Esophagus mucosa (tissue), 1 donor: ENCODE measurements around the gene PLA2G2C. TPM values are rescaled to one million over a fixed set of nuclear protein-coding genes. Genes with fewer than 3 reads are reported as not detected.

Experiments used
- ATAC-seq: fragments of 200-7000 bp; cut with Tn5 transposase; one replicate; pipeline ENCODE4 v1.9.1; 2020
- total RNA-seq: library from RNA; stranded (reverse); gene quantifications from one replicate; pipeline ENCODE4 v1.2.4, GENCODE V29; 2023
- donor health status: DM: yes; HTN: yes; CAD: no.

Gene PLA2G2C
- total RNA-seq, 1 donor from 2014 or later, result 0.48 TPM

GRCh38 chr1:20207546-20207945 lies 21.2 kb upstream of the PLA2G2C start:
- peak; percentile 59 for ATAC-seq

DNA sequence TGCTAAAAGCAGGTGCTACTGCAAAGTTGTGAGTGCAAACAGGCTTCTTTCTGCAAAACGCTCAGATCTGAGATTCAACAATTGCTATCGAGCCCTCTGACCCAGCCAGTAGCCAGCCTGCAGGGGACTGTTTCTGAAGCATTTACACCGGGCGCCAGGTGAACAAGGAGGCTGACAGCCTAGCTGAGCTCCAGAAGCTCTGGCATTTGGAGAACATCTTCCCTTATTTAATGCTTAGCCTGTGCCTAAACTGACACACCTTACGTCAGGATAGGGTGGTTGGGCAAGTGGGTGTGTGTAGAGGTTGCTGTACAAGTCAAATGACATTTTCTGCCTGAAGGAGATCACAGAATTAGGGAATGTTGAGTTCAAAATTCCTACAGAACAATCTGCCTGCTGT lies 15.8 kb upstream of the PLA2G2C start:
- peak; percentile 33 for ATAC-seq

GRCh38 chr1:20200966-20201365 lies 14.6 kb upstream of the PLA2G2C start:
- ATAC-seq, result no peak

GRCh38 chr1:20199840-20200239 lies 13.5 kb upstream of the PLA2G2C start:
- ATAC-seq, result no peak

DNA sequence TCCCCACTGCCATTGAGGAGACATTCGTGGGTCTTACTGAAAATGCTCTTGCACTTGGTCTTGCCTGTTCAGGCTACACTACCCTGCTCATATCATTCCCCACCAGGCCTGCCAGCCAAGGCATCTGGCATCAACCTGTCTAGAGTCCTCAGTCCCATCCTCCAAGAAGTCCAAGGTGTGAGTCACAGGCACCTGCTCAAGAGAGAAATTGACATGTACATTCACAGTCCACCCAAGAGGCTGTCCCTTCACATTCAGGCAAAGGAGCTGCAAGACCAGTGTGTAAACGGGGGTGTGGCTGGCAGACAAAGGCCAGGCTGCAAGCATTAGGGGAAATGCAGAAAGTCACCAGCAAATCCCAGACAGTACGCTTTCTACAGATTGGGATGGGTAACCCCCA lies 13.1 kb upstream of the PLA2G2C start:
- peak; percentile 43 for ATAC-seq

- ATAC-seq, result no peak
Observed at GRCh38 chr1:20198918-20199317, 12.6 kb upstream of the PLA2G2C start.

- ATAC-seq, result no peak
Observed at GRCh38 chr1:20198296-20198695, 12.0 kb upstream of the PLA2G2C start.

GRCh38 chr1:20197329-20197791 lies 11.0 kb upstream of the PLA2G2C start:
- ATAC-seq, result no peak

GRCh38 chr1:20195462-20195780 lies 9.1 kb upstream of the PLA2G2C start:
- ATAC-seq, result no peak

GRCh38 chr1:20194757-20195461 lies 8.6 kb upstream of the PLA2G2C start:
- peak; percentile 66 for ATAC-seq

GRCh38 chr1:20194224-20194623 lies 7.9 kb upstream of the PLA2G2C start:
- peak; percentile 58 for ATAC-seq

DNA sequence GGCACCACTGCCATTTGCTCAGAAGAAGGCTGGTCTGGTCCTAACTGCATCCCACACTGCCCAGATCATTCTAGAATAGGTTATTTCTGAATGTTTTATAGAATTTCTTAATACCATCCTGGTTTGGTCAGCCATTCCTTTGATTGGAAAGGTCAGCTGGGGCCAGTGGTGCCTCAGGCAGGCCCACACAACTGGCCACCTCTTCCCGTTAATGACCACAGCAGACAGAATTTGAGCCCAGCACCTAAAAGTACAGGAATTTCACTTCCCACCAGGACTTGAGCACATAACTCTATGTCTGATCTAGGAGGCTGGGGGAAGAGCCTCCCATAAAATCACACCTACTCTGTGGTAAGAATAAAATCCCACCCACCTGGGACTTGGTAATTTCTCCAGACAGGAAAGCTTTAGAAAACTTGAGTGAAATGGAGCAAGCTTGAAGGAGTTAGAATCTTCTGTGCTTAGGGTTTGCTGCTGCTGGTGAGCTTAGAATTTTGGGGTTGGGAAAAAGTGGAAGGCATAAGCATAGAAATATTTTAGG lies 6.6 kb upstream of the PLA2G2C start:
- ATAC-seq, result no peak

GRCh38 chr1:20192364-20192763 lies 6.0 kb upstream of the PLA2G2C start:
- no peak for ATAC-seq

GRCh38 chr1:20191266-20191825 lies 5.0 kb upstream of the PLA2G2C start:
- no peak for ATAC-seq

DNA sequence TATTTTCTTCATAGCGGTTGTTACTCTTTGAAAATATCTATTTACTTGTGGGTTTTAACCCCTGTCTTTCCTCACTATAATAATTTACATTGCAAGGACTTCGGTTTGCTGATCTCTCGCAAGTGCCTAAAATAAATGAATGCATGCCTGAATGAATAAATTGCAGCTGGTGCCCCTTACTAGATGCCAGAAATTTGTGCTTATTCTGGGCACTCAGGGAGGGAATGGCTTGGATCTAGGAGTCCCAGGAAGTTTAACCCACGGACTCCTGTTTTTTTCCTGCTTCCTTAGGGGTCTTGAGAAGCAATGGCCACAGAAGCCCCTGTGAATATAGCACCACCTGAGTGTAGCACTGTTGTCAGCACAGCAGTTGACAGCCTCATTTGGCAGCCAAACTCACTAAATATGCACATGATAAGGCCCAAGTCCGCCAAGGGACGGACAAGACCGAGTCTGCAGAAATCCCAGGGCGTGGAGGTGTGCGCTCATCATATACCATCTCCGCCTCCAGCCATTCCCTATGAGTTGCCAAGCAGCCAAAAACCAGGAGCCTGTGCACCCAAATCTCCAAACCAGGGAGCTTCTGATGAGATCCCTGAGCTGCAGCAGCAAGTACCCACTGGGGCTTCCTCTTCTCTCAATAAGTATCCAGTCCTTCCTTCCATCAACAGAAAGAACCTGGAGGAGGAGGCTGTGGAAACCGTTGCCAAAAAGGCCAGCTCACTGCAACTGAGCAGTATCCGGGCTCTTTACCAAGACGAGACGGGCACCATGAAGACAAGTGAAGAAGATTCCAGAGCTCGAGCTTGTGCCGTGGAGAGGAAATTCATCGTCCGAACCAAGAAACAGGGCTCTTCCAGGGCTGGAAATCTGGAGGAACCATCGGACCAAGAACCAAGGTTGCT lies 4.2 kb upstream of the PLA2G2C start:
- no peak for ATAC-seq

DNA sequence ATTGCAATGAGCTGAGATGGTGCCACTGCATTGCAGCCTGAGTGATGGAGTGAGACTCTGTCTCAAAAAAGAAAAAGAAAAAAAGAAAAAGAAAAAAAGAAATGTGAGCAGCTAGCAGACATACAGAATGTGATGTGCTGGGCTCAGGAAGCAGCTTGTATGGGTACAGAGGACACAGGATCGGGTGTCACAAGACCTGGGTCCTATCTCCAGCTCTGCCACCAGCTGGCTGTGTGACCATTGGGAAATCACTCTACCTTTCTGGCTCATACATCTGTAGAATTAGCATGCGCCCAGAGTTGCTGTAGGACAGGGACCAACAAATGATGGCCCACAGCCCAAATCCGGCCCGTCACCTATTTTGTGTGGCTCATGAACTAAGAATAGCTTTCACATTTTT lies 3.3 kb upstream of the PLA2G2C start:
- no peak for ATAC-seq

DNA sequence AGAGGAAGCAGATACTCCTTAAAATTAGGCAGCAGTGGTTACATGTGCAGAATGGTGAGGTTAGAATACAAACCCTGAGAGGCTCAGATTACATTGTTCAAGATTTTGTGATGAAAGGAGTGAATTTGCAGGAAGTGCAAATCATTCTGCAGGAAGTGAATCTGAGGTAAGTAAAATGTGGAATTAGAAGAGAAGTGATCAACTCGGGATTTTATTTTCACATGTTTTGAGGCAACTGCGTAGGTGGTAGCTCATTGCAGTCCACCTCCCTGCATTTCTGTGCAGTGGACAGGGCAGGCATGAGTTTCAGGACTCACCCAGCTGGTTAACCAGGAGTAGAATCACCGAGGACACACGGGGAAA lies 2.1 kb upstream of the PLA2G2C start:
- ATAC-seq, result no peak

DNA sequence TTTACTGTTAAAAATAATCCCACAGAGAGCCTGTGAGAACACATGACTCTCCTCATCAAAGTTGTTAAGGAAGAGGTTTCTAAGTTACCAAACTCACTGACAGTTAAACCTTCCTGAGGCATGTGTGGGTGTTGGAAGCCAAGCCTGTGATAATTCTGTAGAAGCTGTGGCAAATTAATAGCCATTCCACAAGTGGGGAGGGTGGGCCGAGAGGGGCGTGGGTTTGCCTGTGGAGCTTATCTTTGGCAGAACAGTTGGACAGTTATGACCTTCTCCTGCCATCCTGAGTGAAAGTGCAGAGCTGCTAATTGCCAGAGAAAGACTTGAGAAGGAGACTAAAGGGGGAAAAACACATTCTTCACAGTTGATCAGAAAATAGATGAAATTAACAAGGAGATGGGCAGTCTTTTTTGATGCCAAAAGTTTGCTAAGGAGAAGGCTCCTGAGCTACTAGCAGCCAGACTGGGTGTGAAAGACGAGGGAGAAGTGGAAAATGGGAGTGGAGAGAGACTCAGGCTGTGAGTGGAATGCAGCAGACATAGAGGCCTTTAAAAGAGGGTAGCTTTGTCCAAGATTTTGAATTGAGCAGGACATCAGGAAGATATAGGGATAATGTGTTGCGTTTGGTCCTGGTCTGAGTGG lies 1.6 kb upstream of the PLA2G2C start:
- no peak for ATAC-seq

- ATAC-seq, result peak; percentile 71
Observed at GRCh38 chr1:20187103-20187812, 940 bp upstream of the PLA2G2C start.

DNA sequence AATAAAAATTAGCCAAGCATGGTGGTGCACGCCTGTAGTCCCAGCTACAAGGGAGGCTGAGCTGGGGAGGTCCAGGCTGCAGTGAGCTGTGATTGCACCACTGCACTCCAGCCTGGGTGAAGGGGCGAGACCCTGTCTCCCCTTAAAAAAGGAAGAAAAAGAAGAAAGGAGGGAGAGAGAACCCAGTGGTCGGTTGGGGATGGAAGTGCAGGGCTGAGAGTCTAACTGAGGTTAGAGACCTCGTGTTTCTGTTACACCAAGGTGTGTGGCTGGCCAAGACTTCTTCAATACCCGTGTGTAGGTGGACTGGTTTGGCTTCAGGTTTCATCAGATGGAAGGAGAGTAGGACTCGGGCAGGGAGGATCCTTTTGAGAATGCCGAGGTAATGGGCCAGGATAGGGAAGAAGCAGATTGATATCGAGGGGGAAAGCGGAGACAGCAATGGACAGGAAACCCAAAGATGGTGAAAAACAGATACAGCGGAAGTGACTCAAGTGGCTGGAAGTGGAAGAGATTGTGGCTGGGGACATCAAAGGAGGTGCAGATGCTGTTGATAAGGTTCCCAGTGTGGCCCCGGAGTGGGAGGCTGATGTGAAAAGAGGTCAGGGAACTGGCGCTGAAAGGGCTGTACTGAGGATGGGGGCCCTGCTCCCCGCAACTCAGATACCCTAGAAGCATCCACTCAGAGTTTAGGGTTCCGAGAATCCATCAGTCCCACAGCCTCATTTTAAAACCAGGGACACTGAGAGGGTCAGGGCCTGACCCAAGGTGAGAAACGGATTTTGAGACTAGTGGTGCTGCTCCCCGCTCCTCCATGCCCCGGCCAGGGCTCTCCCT lies 1.1 kb downstream of the PLA2G2C start:
- no peak for ATAC-seq

- no peak for ATAC-seq
Observed at GRCh38 chr1:20184481-20184900, 1.8 kb downstream of the PLA2G2C start.
